CD14-positive monocyte (primary cell): ENCODE results near the gene PTGDR. TPM values are rescaled to one million over a fixed set of nuclear protein-coding genes. Genes with fewer than 3 reads are reported as not detected.

Source experiments
- DNase-seq, 3 donors: peaks; one replicate each; pipeline ENCODE4 v3.0.0-alpha.2; 2011 to 2022
- H2AFZ ChIP-seq: 2 replicates; pipeline ENCODE4 v1.6.0; 2012; ENCODE audit warnings: mild to moderate bottlenecking, low read depth, low read length, inconsistent platforms; ENCODE audit not compliant: insufficient read depth, poor library complexity, severe bottlenecking
- H3K27ac ChIP-seq, 2 donors: 1 replicate in 1 of 2; 2 replicates in 1 of 2; pipeline ENCODE4 v1.5.1; 2012 to 2013; ENCODE audit warnings: low read length in 2 of 2, control low read depth in 1 of 2, inconsistent platforms in 1 of 2, low read depth in 1 of 2, mild to moderate bottlenecking in 1 of 2
- H3K27me3 ChIP-seq, 2 donors: one replicate each; pipeline versions ENCODE4 v1.6.0 to v1.6.1; 2011 to 2013; ENCODE audit warnings: low read length in 2 of 2; ENCODE audit not compliant: control insufficient read depth in 2 of 2, insufficient read depth in 2 of 2
- H3K36me3 ChIP-seq, 2 donors: replicated peaks in 1 of 2; 1 replicate in 1 of 2; 2 replicates in 1 of 2; pipeline versions ENCODE4 v1.5.1 to v1.6.1; 2012 to 2013; ENCODE audit warnings: low read length in 2 of 2, control low read depth in 1 of 2, inconsistent platforms in 1 of 2, mild to moderate bottlenecking in 1 of 2; ENCODE audit not compliant: insufficient read depth in 2 of 2, control insufficient read depth in 1 of 2
- H3K4me1 ChIP-seq, 2 donors: 1 replicate in 1 of 2; 2 replicates in 1 of 2; pipeline versions ENCODE4 v1.5.1 to v1.6.1; 2012 to 2013; ENCODE audit warnings: low read length in 2 of 2, control low read depth in 1 of 2, inconsistent platforms in 1 of 2, mild to moderate bottlenecking in 1 of 2, moderate library complexity in 1 of 2; ENCODE audit not compliant: insufficient read depth in 2 of 2, control insufficient read depth in 1 of 2
- H3K4me2 ChIP-seq: replicated peaks from 2 replicates; pipeline ENCODE3; 2012; ENCODE audit warnings: low read length, moderate library complexity, mild to moderate bottlenecking; ENCODE audit not compliant: poor library complexity, severe bottlenecking; ENCODE audit errors: extremely low read depth
- H3K4me3 ChIP-seq, 3 experiments: fragments of 200-600 bp in 1 of 3; sonication (generic) in 1 of 3; replicated peaks in 1 of 3; 1 replicate in 2 of 3; 2 replicates in 1 of 3; pipeline ENCODE4 v1.5.1; 2011 to 2013; ENCODE audit warnings: low read length in 3 of 3, mild to moderate bottlenecking in 3 of 3, control low read depth in 2 of 3, low read depth in 2 of 3, inconsistent platforms in 1 of 3, moderate library complexity in 1 of 3
- H3K79me2 ChIP-seq: 2 replicates; pipeline ENCODE4 v1.6.0; 2012; ENCODE audit warnings: mild to moderate bottlenecking, control low read depth, inconsistent platforms, low read length, moderate library complexity; ENCODE audit not compliant: insufficient read depth
- H3K9ac ChIP-seq: 2 replicates; pipeline ENCODE4 v1.6.0; 2017; ENCODE audit warnings: low read length, mild to moderate bottlenecking; ENCODE audit not compliant: insufficient read depth, poor library complexity, severe bottlenecking
- H3K9me3 ChIP-seq, 2 donors: replicated peaks in 1 of 2; 1 replicate in 1 of 2; 2 replicates in 1 of 2; pipeline versions ENCODE4 v1.5.1 to v1.6.1; 2012 to 2013; ENCODE audit warnings: low read length in 2 of 2, control low read depth in 1 of 2; ENCODE audit not compliant: control insufficient read depth in 1 of 2, insufficient read depth in 1 of 2
- H4K20me1 ChIP-seq: 2 replicates; pipeline ENCODE4 v1.6.0; 2012; ENCODE audit warnings: mild to moderate bottlenecking, low read length, control low read depth, moderate library complexity; ENCODE audit not compliant: insufficient read depth
- H3K27ac Mint-ChIP-seq, 7 donors: one replicate each; pipeline ENCODE4 v1.8.0; 2020; ENCODE audit warnings: mild to moderate bottlenecking in 7 of 7, mixed read lengths in 7 of 7, moderate library complexity in 6 of 7, inconsistent platforms in 2 of 7
- H3K27me3 Mint-ChIP-seq, 3 donors: one replicate each; pipeline ENCODE4 v1.8.0; 2021 to 2022; ENCODE audit warnings: low read depth in 3 of 3, mild to moderate bottlenecking in 3 of 3, mixed read lengths in 3 of 3, moderate library complexity in 3 of 3, inconsistent platforms in 1 of 3
- H3K36me3 Mint-ChIP-seq, 2 donors: one replicate each; pipeline ENCODE4 v1.8.0; 2020; ENCODE audit warnings: mixed read lengths in 2 of 2, inconsistent platforms in 1 of 2, mild to moderate bottlenecking in 1 of 2
- H3K4me1 Mint-ChIP-seq: one replicate; pipeline ENCODE4 v1.8.0; 2020; ENCODE audit warnings: mild to moderate bottlenecking, mixed read lengths
- H3K4me3 Mint-ChIP-seq, 2 donors: one replicate each; pipeline ENCODE4 v1.8.0; 2020; ENCODE audit warnings: mild to moderate bottlenecking in 2 of 2, mixed read lengths in 2 of 2, moderate library complexity in 1 of 2
- H3K9me3 Mint-ChIP-seq, 7 donors: one replicate each; pipeline ENCODE4 v1.8.0; 2020 to 2022; ENCODE audit warnings: mixed read lengths in 7 of 7, mild to moderate bottlenecking in 6 of 7, moderate library complexity in 6 of 7, inconsistent platforms in 2 of 7
- CTCF ChIP-seq: fragments of 200-600 bp; IDR thresholded peaks from one replicate; pipeline ENCODE4 v1.8.0; 2022; ENCODE audit warnings: antibody characterized with exemption, mild to moderate bottlenecking
- WGBS: methylation state at CpG from one replicate; pipeline ENCODE4 v1.1.5; 2013; ENCODE audit warnings: missing lambda C conversion rate; ENCODE audit not compliant: insufficient coverage; 5-methylcytosine and 5-hydroxymethylcytosine counted together
- intact Hi-C, 2 donors: fragments of 100-400 bp; cut with micrococcal nuclease; formaldehyde crosslinking; loops; one replicate each; pipeline versions ENCODE4 v1.15.0 to v1.15.1; 2023
- polyA plus RNA-seq, 3 donors: library from polyadenylated mRNA; depleted of rRNA in 1 of 3; unstranded in 2 of 3; stranded (reverse) in 1 of 3; fragments of 300-500 nt in 2 of 3; fragments of >200 nt in 1 of 3; fragmentation: Illumina TruSeq in 2 of 3; gene quantifications; 1 replicate in 2 of 3; 2 replicates in 1 of 3; pipeline ENCODE4 v1.2.3, GENCODE V29; 2012 to 2021

Gene PTGDR
- polyA plus RNA-seq, 3 donors: not detected

- Histone ChIP-seq H3K4me2 (no peak overlapping the region), H3K36me3 (no peaks in the 10 kb centered on the region), H3K9me3 (no peaks in the 10 kb centered on the region), H3K4me3 (no peak overlapping the region), H3K9ac (no peak overlapping the region), H3K79me2 (no peaks in the 10 kb centered on the region), H3K4me1 (peaks cover 0 to 3% of the 10 kb centered on the region in 2 donors), H4K20me1 (no peaks in the 10 kb centered on the region), H3K27me3 (no peaks in the 10 kb centered on the region), H3K27ac (no peak overlapping the region), H2AFZ (no peak overlapping the region)
- peak overlapping the region in 1 of 7 donors; percentile 43 for H3K27ac Mint-ChIP-seq
- WGBS: no CpG with 5 or more reads among the region's 5 CpGs
- peaks cover 9% of the 10 kb centered on the region for H3K4me1 Mint-ChIP-seq
- H3K9me3 Mint-ChIP-seq: peaks cover 0 to 1% (median 0%) of the 10 kb centered on the region in 7 donors
- TF ChIP-seq CTCF: no peak
- peaks cover 2 to 11% (median 2%) of the 10 kb centered on the region in 3 donors for H3K27me3 Mint-ChIP-seq
- no peak overlapping the region for H3K4me3 Mint-ChIP-seq
- H3K36me3 Mint-ChIP-seq: no peaks in the 10 kb centered on the region
- DNase-seq: no peak
- intact Hi-C loops: no loop called here
Observed at GRCh38 chr14:52240623-52241022, 26.9 kb upstream of the PTGDR start.

GRCh38 chr14:52241087-52241793, 26.3 kb upstream of the PTGDR start:
- intact Hi-C loops: no loop called here
- Histone ChIP-seq H3K27ac (no peak overlapping the region), H2AFZ (no peak overlapping the region), H3K4me1 (no peaks in the 10 kb centered on the region), H4K20me1 (no peaks in the 10 kb centered on the region), H3K27me3 (no peaks in the 10 kb centered on the region), H3K9ac (no peak overlapping the region), H3K4me2 (no peak overlapping the region), H3K4me3 (no peak overlapping the region), H3K36me3 (no peaks in the 10 kb centered on the region), H3K9me3 (no peaks in the 10 kb centered on the region), H3K79me2 (no peaks in the 10 kb centered on the region)
- H3K36me3 Mint-ChIP-seq: no peaks in the 10 kb centered on the region
- no peak overlapping the region for H3K27ac Mint-ChIP-seq
- H3K9me3 Mint-ChIP-seq: peaks cover 0 to 1% (median 0%) of the 10 kb centered on the region in 7 donors
- peaks cover 0 to 10% (median 2%) of the 10 kb centered on the region in 3 donors for H3K27me3 Mint-ChIP-seq
- WGBS: 50% methylated on average over 1 of the region's 5 CpGs
- peak in 2 of 3 donors; percentile 5 to 51 for DNase-seq
- H3K4me1 Mint-ChIP-seq: peaks cover 3% of the 10 kb centered on the region
- TF ChIP-seq CTCF: no peak
- H3K4me3 Mint-ChIP-seq: no peak overlapping the region
